Fibroblast of lung (primary cell): Measurements from ENCODE around the gene NOTCH2. TPM values are rescaled to one million over a fixed set of nuclear protein-coding genes. Genes with fewer than 3 reads are reported as not detected.
"Not testable (repeated sequence)": the region's sequence is repeated elsewhere in the genome, so short reads cannot be mapped to it uniquely, and the experiment has no call there.

Experiments used
- DNase-seq, 2 donors: peaks; one replicate each; pipeline versions ENCODE4 v3.0.0 to v3.0.0-alpha.2; 2010; ENCODE audit warnings: low read depth in 2 of 2
- H2AFZ ChIP-seq: 2 replicates; pipeline ENCODE4 v1.5.1; 2012; ENCODE audit warnings: low read length, control low read depth, inconsistent platforms
- H3K27ac ChIP-seq: 2 replicates; pipeline ENCODE4 v1.5.1; 2011; ENCODE audit warnings: low read length, control low read depth; ENCODE audit not compliant: insufficient read depth
- H3K27me3 ChIP-seq: 2 replicates; pipeline ENCODE4 v1.5.1; 2011; ENCODE audit warnings: mild to moderate bottlenecking, low read length; ENCODE audit not compliant: control insufficient read depth, insufficient read depth
- H3K36me3 ChIP-seq: 2 replicates; pipeline ENCODE4 v1.5.1; 2011; ENCODE audit warnings: low read length; ENCODE audit not compliant: control insufficient read depth, insufficient read depth
- H3K4me1 ChIP-seq: 2 replicates; pipeline ENCODE4 v1.5.1; 2011; ENCODE audit warnings: low read length; ENCODE audit not compliant: control insufficient read depth, insufficient read depth; ENCODE audit errors: extremely low read depth
- H3K4me2 ChIP-seq: 2 replicates; pipeline ENCODE4 v1.5.1; 2011; ENCODE audit warnings: low read length, control low read depth; ENCODE audit not compliant: insufficient read depth; ENCODE audit errors: extremely low read depth
- H3K4me3 ChIP-seq, 4 experiments: fragments of 200-600 bp in 1 of 4; sonication (generic) in 1 of 4; replicated peaks in 1 of 4; 2 replicates each; pipeline ENCODE4 v1.5.1; 2011 to 2016; ENCODE audit warnings: low read length in 4 of 4, low read depth in 3 of 4, mild to moderate bottlenecking in 3 of 4, control low read depth in 2 of 4, inconsistent platforms in 1 of 4, mixed read lengths in 1 of 4; ENCODE audit not compliant: insufficient read depth in 1 of 4; ENCODE audit errors: control extremely low read depth in 1 of 4
- H3K79me2 ChIP-seq: 2 replicates; pipeline ENCODE4 v1.5.1; 2012; ENCODE audit warnings: mild to moderate bottlenecking, low read length, inconsistent platforms; ENCODE audit not compliant: control insufficient read depth, insufficient read depth
- H3K9ac ChIP-seq: 2 replicates; pipeline ENCODE4 v1.5.1; 2011; ENCODE audit warnings: mild to moderate bottlenecking, low read length, control low read depth; ENCODE audit not compliant: insufficient read depth
- H3K9me3 ChIP-seq: 2 replicates; pipeline ENCODE4 v1.5.1; 2012; ENCODE audit warnings: low read depth, low read length; ENCODE audit not compliant: control insufficient read depth, insufficient read depth
- H4K20me1 ChIP-seq: 2 replicates; pipeline ENCODE4 v1.5.1; 2011; ENCODE audit warnings: low read length; ENCODE audit not compliant: control insufficient read depth, insufficient read depth; ENCODE audit errors: extremely low read depth
- polyA plus RNA-seq, 2 donors: library from polyadenylated mRNA; depleted of rRNA in 1 of 2; stranded (reverse) in 1 of 2; unstranded in 1 of 2; fragments of >200 nt; gene quantifications; 2 replicates each; pipeline ENCODE4 v1.2.1, GENCODE V29; 2011 to 2012; ENCODE audit warnings: missing spikeins in 1 of 2
- total RNA-seq: library from RNA; depleted of rRNA; stranded (reverse); fragments of >200 nt; gene quantifications from 2 replicates; pipeline ENCODE4 v1.2.1, GENCODE V29; 2014

The NOTCH2 gene
- total and polyA plus RNA-seq, 2 donors (not counting 1 experiment from before 2014, with no cell fraction given) = 86.3 to 204 TPM

- H2AFZ ChIP-seq, H3K4me1 ChIP-seq, DNase-seq, H3K27me3 ChIP-seq, H3K79me2 ChIP-seq, H3K36me3 ChIP-seq, H4K20me1 ChIP-seq, H3K9ac ChIP-seq, H3K4me2 ChIP-seq, H3K27ac ChIP-seq, H3K4me3 ChIP-seq, H3K9me3 ChIP-seq: not testable (repeated sequence)
These were observed 61.1 kb downstream of the NOTCH2 start for GRCh38 chr1:120008320-120008719.

- H3K27me3 ChIP-seq, DNase-seq, H2AFZ ChIP-seq, H4K20me1 ChIP-seq, H3K9me3 ChIP-seq, H3K36me3 ChIP-seq, H3K9ac ChIP-seq, H3K79me2 ChIP-seq, H3K4me1 ChIP-seq, H3K4me2 ChIP-seq, H3K27ac ChIP-seq, H3K4me3 ChIP-seq: not testable (repeated sequence)
These were observed 61.6 kb downstream of the NOTCH2 start for GRCh38 chr1:120007850-120008249.

- H3K27me3 ChIP-seq, H3K79me2 ChIP-seq: not testable (repeated sequence)
These were observed 68.4 kb downstream of the NOTCH2 start for GRCh38 chr1:120001035-120001434.

GRCh38 chr1:119996731-119997312 is 72.6 kb downstream of the NOTCH2 start:
- not testable (repeated sequence) for H3K9ac ChIP-seq, DNase-seq, H2AFZ ChIP-seq, H3K4me3 ChIP-seq, H3K79me2 ChIP-seq, H3K9me3 ChIP-seq, H3K4me2 ChIP-seq, H3K27ac ChIP-seq, H3K36me3 ChIP-seq, H3K27me3 ChIP-seq, H4K20me1 ChIP-seq, H3K4me1 ChIP-seq

More at GRCh38 chr1:120001035-120001434, 68.4 kb downstream of the NOTCH2 start:
- not testable (repeated sequence) for H3K4me3 ChIP-seq, H3K36me3 ChIP-seq, DNase-seq, H2AFZ ChIP-seq, H4K20me1 ChIP-seq, H3K27ac ChIP-seq, H3K4me1 ChIP-seq, H3K4me2 ChIP-seq, H3K9ac ChIP-seq, H3K9me3 ChIP-seq

- H3K36me3 ChIP-seq, H3K27ac ChIP-seq, H2AFZ ChIP-seq, H3K9ac ChIP-seq, H3K9me3 ChIP-seq, H3K4me2 ChIP-seq, H3K79me2 ChIP-seq, H3K27me3 ChIP-seq, H3K4me1 ChIP-seq, H4K20me1 ChIP-seq, H3K4me3 ChIP-seq: not testable (repeated sequence)
- DNase-seq = peak in 1 of 2 donors; percentile 33
These were observed 73.5 kb downstream of the NOTCH2 start for GRCh38 chr1:119995975-119996374.
